ENCODE results near the gene TELO2. TPM values are rescaled to one million over a fixed set of nuclear protein-coding genes. Genes with fewer than 3 reads are reported as not detected.

TELO2 gene
- total and polyA plus RNA-seq, 2 donors (not counting 3 experiments of a cell fraction or from before 2014, with no cell fraction given): 30.7 to 61.6 TPM

DNA sequence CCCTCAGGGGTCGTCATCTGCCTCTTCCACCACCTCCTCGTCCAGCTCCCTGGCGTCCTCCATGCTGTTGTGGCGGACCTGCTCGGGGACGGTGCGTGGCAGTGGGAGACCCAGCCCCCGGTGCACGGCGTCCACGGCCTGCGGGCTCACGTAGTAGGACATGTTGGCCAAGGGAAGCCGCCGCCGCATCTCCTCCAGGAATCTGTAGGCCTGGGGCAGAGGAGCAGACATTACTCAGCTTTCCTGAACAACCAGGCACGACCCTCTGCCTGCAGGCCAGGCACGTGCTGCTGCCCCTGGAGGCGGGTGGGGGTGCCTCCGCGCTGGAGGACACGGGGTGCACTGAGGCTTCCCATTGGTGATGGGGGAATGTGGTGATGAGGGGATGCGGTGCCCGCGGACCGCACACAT, 17.8 kb downstream of the TELO2 start:
- no peak overlapping the region for H3K4me2 ChIP-seq (ENCODE audit: insufficient read depth, low read length)
- dilution Hi-C loops (cut with MboI; ENCODE audit: extremely low pct_ligation_motif_present, low sequenced_read_pairs) (no loop called here), intact Hi-C loops (cut with micrococcal nuclease) (no loop called here)
- ChIA-PET POLR2A (interaction anchor here (0.6 kb wide), 1 partner anchor 13 kb away, joined by 6 read pairs; no protein-coding TSS in a partner anchor), CTCF (no interaction called here)
- TF ChIP-seq GATA2 (IDR thresholded peaks at IDR 0.05; ENCODE audit: insufficient read depth, insufficient read length, low read depth, low read length): no peak
- TF ChIP-seq, protein P1, sequence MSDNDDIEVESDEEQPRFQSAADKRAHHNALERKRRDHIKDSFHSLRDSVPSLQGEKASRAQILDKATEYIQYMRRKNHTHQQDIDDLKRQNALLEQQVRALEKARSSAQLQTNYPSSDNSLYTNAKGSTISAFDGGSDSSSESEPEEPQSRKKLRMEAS (IDR thresholded peaks at IDR 0.05; ENCODE audit: insufficient read depth, insufficient read length): no peak
- TF ChIP-seq FOS (IDR thresholded peaks at IDR 0.05; ENCODE audit: borderline replicate concordance, insufficient read depth, low read length): no peak
- no peak for TF ChIP-seq POLR2A (IDR thresholded peaks at IDR 0.05; ENCODE audit: low read depth, low read length)
- TF ChIP-seq JUN (IDR thresholded peaks at IDR 0.05; ENCODE audit: borderline replicate concordance, insufficient read depth, insufficient read length, low read depth): no peak
- no peak for TF ChIP-seq EZH2 (IDR thresholded peaks at IDR 0.05; ENCODE audit: borderline replicate concordance, low read depth, low read length, severe bottlenecking)
- TF ChIP-seq POLR2AphosphoS5 (IDR thresholded peaks at IDR 0.05; ENCODE audit: insufficient read depth, low read depth, low read length): no peak
- TF ChIP-seq, protein P2, sequence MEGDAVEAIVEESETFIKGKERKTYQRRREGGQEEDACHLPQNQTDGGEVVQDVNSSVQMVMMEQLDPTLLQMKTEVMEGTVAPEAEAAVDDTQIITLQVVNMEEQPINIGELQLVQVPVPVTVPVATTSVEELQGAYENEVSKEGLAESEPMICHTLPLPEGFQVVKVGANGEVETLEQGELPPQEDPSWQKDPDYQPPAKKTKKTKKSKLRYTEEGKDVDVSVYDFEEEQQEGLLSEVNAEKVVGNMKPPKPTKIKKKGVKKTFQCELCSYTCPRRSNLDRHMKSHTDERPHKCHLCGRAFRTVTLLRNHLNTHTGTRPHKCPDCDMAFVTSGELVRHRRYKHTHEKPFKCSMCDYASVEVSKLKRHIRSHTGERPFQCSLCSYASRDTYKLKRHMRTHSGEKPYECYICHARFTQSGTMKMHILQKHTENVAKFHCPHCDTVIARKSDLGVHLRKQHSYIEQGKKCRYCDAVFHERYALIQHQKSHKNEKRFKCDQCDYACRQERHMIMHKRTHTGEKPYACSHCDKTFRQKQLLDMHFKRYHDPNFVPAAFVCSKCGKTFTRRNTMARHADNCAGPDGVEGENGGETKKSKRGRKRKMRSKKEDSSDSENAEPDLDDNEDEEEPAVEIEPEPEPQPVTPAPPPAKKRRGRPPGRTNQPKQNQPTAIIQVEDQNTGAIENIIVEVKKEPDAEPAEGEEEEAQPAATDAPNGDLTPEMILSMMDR (IDR thresholded peaks at IDR 0.05; ENCODE audit: extremely low read depth in 1 of 2, insufficient read depth in 1 of 2, low read depth in 1 of 2, low read length in 2 of 2): no peak
- no peak for TF ChIP-seq MYC (IDR thresholded peaks at IDR 0.05; ENCODE audit: low read depth, low read length)
- peaks cover 5 to 11% of the 10 kb centered on the region in 2 experiments for H3K36me3 ChIP-seq (ENCODE audit: control insufficient read depth in 2 of 2, extremely low read depth in 1 of 2, insufficient read depth in 2 of 2, low read length in 2 of 2)
- no peaks in the 10 kb centered on the region for H3K79me2 ChIP-seq (ENCODE audit: control insufficient read depth, insufficient read depth, low read length)
- no peak overlapping the region for H3K27ac ChIP-seq (ENCODE audit: insufficient read depth, low read depth, low read length)
- no peaks in the 10 kb centered on the region for H3K9me3 ChIP-seq (replicated peaks; ENCODE audit: control insufficient read depth, insufficient read depth, low read length)
- no TSS peak for BruUV-seq (replicated peaks)
- no peaks in the 10 kb centered on the region for H3K9me1 ChIP-seq (replicated peaks; ENCODE audit: control insufficient read depth, extremely low read depth, insufficient read depth, low read length)
- H2AFZ ChIP-seq (ENCODE audit: low read depth, low read length): no peak overlapping the region
- H4K20me1 ChIP-seq (replicated peaks; ENCODE audit: control insufficient read depth, extremely low read depth, insufficient read depth, low read length): no peaks in the 10 kb centered on the region
- H3K4me1 ChIP-seq (ENCODE audit: control insufficient read depth, extremely low read depth, insufficient read depth, low read length): peaks cover 12% of the 10 kb centered on the region
- DNase-seq (ENCODE audit: low read depth, low spot score) (no peak), FAIRE-seq (no peak)
- H3K9ac ChIP-seq (replicated peaks; ENCODE audit: extremely low read depth, insufficient read depth, low read length): no peak overlapping the region
- no peaks in the 10 kb centered on the region for H3K27me3 ChIP-seq (ENCODE audit: control insufficient read depth in 2 of 2, insufficient read depth in 2 of 2, low read length in 2 of 2)
- H3K4me3 ChIP-seq (replicated peaks in 1 of 3; ENCODE audit: insufficient read depth in 1 of 3, low read depth in 1 of 3, low read length in 3 of 3): no peak overlapping the region

Data from endothelial cell of umbilical vein (primary cell).